Natural killer cell (primary cell): ENCODE data around the gene AVPR2. TPM values are rescaled to one million over a fixed set of nuclear protein-coding genes. Genes with fewer than 3 reads are reported as not detected.

Source experiments
- ATAC-seq, 3 donors: fragments of 150-1000 bp in 2 of 3; fragments of 200-7000 bp in 1 of 3; cut with Tn5 transposase; 1 replicate in 1 of 3; 2 replicates in 2 of 3; pipeline ENCODE4 v1.10.0; 2021; ENCODE audit warnings: mild to moderate bottlenecking in 2 of 3, moderate library complexity in 2 of 3
- DNase-seq, 2 donors: peaks; one replicate each; pipeline versions ENCODE4 v3.0.0 to v3.0.0-alpha.2; 2013 to 2021; ENCODE audit warnings: mixed read lengths in 1 of 2
- H3K27ac ChIP-seq: one replicate; pipeline ENCODE4 v1.5.1; 2013; ENCODE audit warnings: mild to moderate bottlenecking, low read length
- H3K27me3 ChIP-seq: one replicate; pipeline ENCODE4 v1.6.1; 2013; ENCODE audit warnings: low read length; ENCODE audit not compliant: control insufficient read depth, insufficient read depth
- H3K36me3 ChIP-seq: one replicate; pipeline ENCODE4 v1.6.1; 2013; ENCODE audit warnings: low read length; ENCODE audit not compliant: control insufficient read depth, insufficient read depth
- H3K4me1 ChIP-seq: one replicate; pipeline ENCODE4 v1.6.1; 2013; ENCODE audit warnings: low read length; ENCODE audit not compliant: control insufficient read depth, insufficient read depth
- H3K4me3 ChIP-seq: one replicate; pipeline ENCODE4 v1.5.1; 2013; ENCODE audit warnings: low read length
- H3K9me3 ChIP-seq: one replicate; pipeline ENCODE4 v1.6.1; 2013; ENCODE audit warnings: low read length; ENCODE audit not compliant: control insufficient read depth, insufficient read depth
- H3K27ac Mint-ChIP-seq, 2 donors: one replicate each; pipeline ENCODE4 v1.8.0; 2022; ENCODE audit warnings: mild to moderate bottlenecking in 2 of 2, mixed read lengths in 2 of 2, moderate library complexity in 1 of 2
- H3K27me3 Mint-ChIP-seq, 2 donors: one replicate each; pipeline ENCODE4 v1.8.0; 2022; ENCODE audit warnings: low read depth in 2 of 2, mixed read lengths in 2 of 2
- H3K36me3 Mint-ChIP-seq: one replicate; pipeline ENCODE4 v1.8.0; 2022; ENCODE audit warnings: mixed read lengths
- H3K4me1 Mint-ChIP-seq, 2 donors: one replicate each; pipeline ENCODE4 v1.8.0; 2022; ENCODE audit warnings: mixed read lengths in 2 of 2
- H3K4me3 Mint-ChIP-seq: one replicate; pipeline ENCODE4 v1.8.0; 2022; ENCODE audit warnings: mild to moderate bottlenecking, moderate library complexity, mixed read lengths
- H3K9me3 Mint-ChIP-seq, 2 donors: one replicate each; pipeline ENCODE4 v1.8.0; 2022; ENCODE audit warnings: mixed read lengths in 2 of 2
- CTCF ChIP-seq: fragments of 200-600 bp; IDR thresholded peaks from one replicate; pipeline ENCODE4 v1.8.0; 2022; ENCODE audit warnings: antibody characterized with exemption
- WGBS: methylation state at CpG from one replicate; pipeline ENCODE4 v1.1.7; 2013; ENCODE audit warnings: missing lambda C conversion rate; ENCODE audit not compliant: insufficient coverage; 5-methylcytosine and 5-hydroxymethylcytosine counted together
- intact Hi-C: fragments of 100-400 bp; cut with micrococcal nuclease; formaldehyde crosslinking; loops from one replicate; pipeline ENCODE4 v1.14.2; 2022
- total RNA-seq, 4 donors: library from RNA; stranded (reverse); fragments of 120-200 nt in 1 of 4; gene quantifications; one replicate each; pipeline versions ENCODE4 v1.2.3 to v1.2.4, GENCODE V29; 2013 to 2022

AVPR2 gene
- total RNA-seq, 3 donors from 2014 or later (not counting 1 experiment from before 2014, with no cell fraction given): not detected

DNA sequence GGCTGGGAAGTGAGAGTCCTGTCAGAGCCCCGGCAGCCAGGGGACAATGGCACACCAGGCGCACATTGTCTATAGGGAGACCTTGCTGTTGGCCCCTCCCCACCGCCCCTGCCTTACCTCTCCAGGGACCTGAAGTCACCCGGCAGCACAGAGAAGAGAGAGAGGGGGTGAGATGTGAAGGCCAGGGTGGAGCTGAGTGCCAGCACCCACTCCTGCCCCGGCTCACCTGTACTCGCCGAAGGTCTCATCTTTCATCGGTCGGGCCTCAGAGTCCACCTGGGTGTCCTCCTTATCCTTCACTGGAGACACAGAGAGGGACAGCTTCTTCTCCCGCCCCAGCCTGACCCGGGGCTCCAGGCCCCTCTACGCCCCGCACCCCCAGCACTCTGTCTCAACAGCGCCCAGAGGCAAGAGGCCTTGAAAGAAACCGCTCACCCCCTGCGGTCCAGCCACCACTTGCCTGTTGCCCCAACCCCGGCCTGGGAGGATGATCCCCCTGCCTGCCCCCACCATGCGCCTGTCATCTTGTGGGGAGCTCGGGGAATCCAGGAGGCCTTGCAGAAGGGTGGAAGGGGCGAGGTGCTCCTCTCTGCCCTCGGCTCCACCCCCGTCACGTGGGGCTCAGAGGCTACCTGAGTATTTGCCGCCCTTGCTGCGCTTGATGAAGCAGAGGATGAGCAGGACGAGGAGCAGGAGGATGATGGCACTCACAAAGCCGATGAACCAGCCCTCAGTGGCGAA is 41.1 kb upstream of the AVPR2 start:
- no peaks in the 10 kb centered on the region for H3K9me3 ChIP-seq

DNA sequence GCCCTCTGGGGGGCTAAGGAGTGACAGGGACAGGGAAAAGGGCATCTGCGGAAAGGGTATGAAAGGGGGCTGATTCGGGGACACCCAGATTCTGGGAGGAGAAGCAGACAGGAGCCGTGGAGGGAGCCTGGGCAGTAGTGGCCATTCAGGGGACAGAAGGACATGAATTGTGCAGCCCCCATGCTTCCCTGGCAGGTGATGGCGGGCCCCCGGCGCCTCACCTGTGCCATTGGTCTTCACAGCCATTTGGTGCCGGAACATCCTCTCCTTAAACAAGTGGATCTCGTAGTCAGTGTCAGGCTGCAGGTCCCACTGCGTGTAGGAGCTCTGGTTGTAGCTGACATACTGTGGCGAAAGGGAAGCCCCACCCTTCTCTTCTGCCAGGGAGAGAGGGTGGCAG is 40.4 kb upstream of the AVPR2 start:
- Histone ChIP-seq H3K36me3 (no peaks in the 10 kb centered on the region), H3K4me1 (no peaks in the 10 kb centered on the region), H3K4me3 (no peak overlapping the region), H3K27me3 (no peaks in the 10 kb centered on the region), H3K9me3 (no peaks in the 10 kb centered on the region), H3K27ac (no peak overlapping the region)
- H3K36me3 Mint-ChIP-seq: no peaks in the 10 kb centered on the region
- H3K4me3 Mint-ChIP-seq: no peak overlapping the region
- no peak for TF ChIP-seq CTCF
- H3K9me3 Mint-ChIP-seq: no peaks in the 10 kb centered on the region
- H3K27ac Mint-ChIP-seq: no peak overlapping the region
- 97% methylated on average over 9 of the region's 10 CpGs for WGBS
- intact Hi-C loops: no loop called here
- peaks cover 3 to 6% of the 10 kb centered on the region in 2 donors for H3K27me3 Mint-ChIP-seq
- H3K4me1 Mint-ChIP-seq: no peaks in the 10 kb centered on the region
- no peak for ATAC-seq
- no peak for DNase-seq

More for the DNA sequence above, 41.1 kb upstream of the AVPR2 start:
- H3K36me3 Mint-ChIP-seq: no peaks in the 10 kb centered on the region
- DNase-seq (no peak), ATAC-seq (no peak)
- intact Hi-C loops: no loop called here
- no peaks in the 10 kb centered on the region for H3K27me3 ChIP-seq
- no peaks in the 10 kb centered on the region for H3K4me1 ChIP-seq
- no peak overlapping the region for H3K4me3 ChIP-seq
- H3K27ac ChIP-seq: no peak overlapping the region
- no peak overlapping the region for H3K27ac Mint-ChIP-seq
- no peaks in the 10 kb centered on the region for H3K36me3 ChIP-seq
- no peak overlapping the region for H3K4me3 Mint-ChIP-seq
- H3K9me3 Mint-ChIP-seq: no peaks in the 10 kb centered on the region
- 75% methylated on average over 25 of the region's 28 CpGs for WGBS
- no peaks in the 10 kb centered on the region for H3K4me1 Mint-ChIP-seq
- peaks cover 3 to 6% of the 10 kb centered on the region in 2 donors for H3K27me3 Mint-ChIP-seq
- TF ChIP-seq CTCF: no peak

- no peak for ATAC-seq
- H3K27ac Mint-ChIP-seq: no peak overlapping the region
- no peak for TF ChIP-seq CTCF
- no peak for DNase-seq
- Histone ChIP-seq H3K9me3 (no peaks in the 10 kb centered on the region), H3K27me3 (no peaks in the 10 kb centered on the region), H3K36me3 (no peaks in the 10 kb centered on the region), H3K27ac (no peak overlapping the region), H3K4me3 (no peak overlapping the region), H3K4me1 (no peaks in the 10 kb centered on the region)
- H3K4me3 Mint-ChIP-seq: no peak overlapping the region
- no peaks in the 10 kb centered on the region for H3K9me3 Mint-ChIP-seq
- H3K36me3 Mint-ChIP-seq: no peaks in the 10 kb centered on the region
- no peaks in the 10 kb centered on the region for H3K4me1 Mint-ChIP-seq
- intact Hi-C loops: no loop called here
- 85% methylated on average over 28 of the region's 30 CpGs for WGBS
- H3K27me3 Mint-ChIP-seq: peaks cover 3 to 6% of the 10 kb centered on the region in 2 donors
Observed at GRCh38 chrX:153864561-153865320, 39.7 kb upstream of the AVPR2 start.
